Esophagus muscularis mucosa (tissue), 4 donors: ENCODE results near the gene BSCL2. TPM values are rescaled to one million over a fixed set of nuclear protein-coding genes. Genes with fewer than 3 reads are reported as not detected.

Source experiments
- DNase-seq: peaks from one replicate; pipeline ENCODE4 v3.0.0-alpha.2; 2017; ENCODE audit errors: extremely low spot score
- H3K27ac ChIP-seq, 4 donors: fragments of 200-600 bp; sonication (generic); replicated peaks in 1 of 4; 1 replicate in 3 of 4; 2 replicates in 1 of 4; pipeline ENCODE4 v1.5.1; 2016 to 2019; ENCODE audit warnings: mild to moderate bottlenecking in 1 of 4
- H3K27me3 ChIP-seq, 4 donors: fragments of 200-600 bp; sonication (generic); one replicate each; pipeline versions ENCODE4 v1.5.1 to v1.6.0; 2016 to 2019
- H3K36me3 ChIP-seq, 4 donors: fragments of 200-600 bp; sonication (generic); one replicate each; pipeline ENCODE4 v1.5.1; 2016 to 2019
- H3K4me1 ChIP-seq, 4 donors: fragments of 200-600 bp; sonication (generic); one replicate each; pipeline ENCODE4 v1.5.1; 2016 to 2019
- H3K4me3 ChIP-seq, 4 donors: fragments of 200-600 bp; sonication (generic); 1 replicate in 2 of 4; 2 replicates in 2 of 4; pipeline ENCODE4 v1.5.1; 2016 to 2019; ENCODE audit warnings: mild to moderate bottlenecking in 4 of 4, moderate library complexity in 1 of 4
- H3K9me3 ChIP-seq, 4 donors: fragments of 200-600 bp; sonication (generic); 1 replicate in 3 of 4; 2 replicates in 1 of 4; pipeline ENCODE4 v1.5.1; 2016 to 2019
- CTCF ChIP-seq, 3 experiments: fragments of 200-600 bp in 2 of 3; fragments of 450-650 bp in 1 of 3; sonication (generic) in 2 of 3; IDR thresholded peaks; one replicate each; pipeline ENCODE4 v1.5.1; 2017 to 2019; ENCODE audit warnings: antibody characterized with exemption in 3 of 3, mild to moderate bottlenecking in 2 of 3, moderate library complexity in 1 of 3
- EP300 ChIP-seq: sonication (generic); formaldehyde crosslinking; IDR thresholded peaks from one replicate; pipeline ENCODE4 v1.6.1; 2017; ENCODE audit warnings: antibody characterized with exemption
- POLR2A ChIP-seq: fragments of 450-650 bp; IDR thresholded peaks from one replicate; pipeline ENCODE4 v1.6.1; 2017; ENCODE audit warnings: antibody characterized with exemption, moderate library complexity, mild to moderate bottlenecking, low read depth
- POLR2AphosphoS5 ChIP-seq, 2 donors: sonication (generic); formaldehyde crosslinking; IDR thresholded peaks; one replicate each; pipeline ENCODE4 v1.6.1; 2017; ENCODE audit warnings: antibody characterized with exemption in 2 of 2
- whole genome bisulfite sequencing: methylation state at CpG from one replicate; pipeline ENCODE4 v1.1.5; 2018; 5-methylcytosine and 5-hydroxymethylcytosine counted together
- intact Hi-C: fragments of 100-400 bp; cut with DNase I; formaldehyde crosslinking; loops from one replicate; pipeline ENCODE4 v1.15.1; 2023
- total RNA-seq, 4 donors: library from RNA; depleted of rRNA; stranded (reverse); fragments of >200 nt; gene quantifications; one replicate each; pipeline versions ENCODE4 v1.1.0 to v1.2.1, GENCODE V29; 2016

BSCL2 gene
- total RNA-seq, 4 donors from 2014 or later = 25.3 to 58.1 (median 39.2) TPM

GRCh38 chr11:62680825-62681240 is 26.4 kb downstream of the BSCL2 start:
- no peak for TF ChIP-seq POLR2A
- peak; percentile 24 to 52 (median 39) for TF ChIP-seq CTCF (IDR thresholded peaks at IDR 0.05)
- WGBS = 45% methylated on average over 4 of the region's 4 CpGs
- Histone ChIP-seq H3K36me3 (peaks cover 17 to 24% (median 22%) of the 10 kb centered on the region in 4 donors), H3K27ac (peak overlapping the region; percentile 31 to 94 (median 88)), H3K9me3 (no peaks in the 10 kb centered on the region), H3K4me1 (peaks cover 26 to 45% (median 38%) of the 10 kb centered on the region in 4 donors), H3K4me3 (no peak overlapping the region), H3K27me3 (no peaks in the 10 kb centered on the region)
- no peak for DNase-seq
- intact Hi-C loops = no loop called here

GRCh38 chr11:62678770-62679696 is 28.2 kb downstream of the BSCL2 start, which contains the start of gene UBXN1:
Gene UBXN1 (minus strand): TSS chr11:62679073. CDS start chr11:62678923, 150 bp downstream.
- Histone ChIP-seq H3K27me3 (no peaks in the 10 kb centered on the region), H3K9me3 (no peaks in the 10 kb centered on the region), H3K36me3 (peaks cover 20 to 38% (median 37%) of the 10 kb centered on the region in 4 donors), H3K4me1 (peaks cover 26 to 46% (median 38%) of the 10 kb centered on the region in 4 donors), H3K27ac (peak within 1 kb of the TSS; percentile 85 to 96 (median 93)), H3K4me3 (peak within 1 kb of the TSS; percentile 85 to 99 (median 90))
- 25% methylated on average over 14 of the region's 55 CpGs for WGBS
- intact Hi-C loops = no loop called here
- TF ChIP-seq POLR2A = peak; percentile 62
- no peak for TF ChIP-seq EP300
- TF ChIP-seq POLR2AphosphoS5 (IDR thresholded peaks at IDR 0.05) = peak; percentile 90 to 92
- peak; percentile 98 for DNase-seq

GRCh38 chr11:62678433-62678769 is 28.8 kb downstream of the BSCL2 start:
- H3K4me3 ChIP-seq = peak overlapping the region; percentile 85 to 99 (median 90)
- no peak for DNase-seq
- peak overlapping the region; percentile 85 to 96 (median 93) for H3K27ac ChIP-seq
- H3K36me3 ChIP-seq = peaks cover 20 to 45% (median 43%) of the 10 kb centered on the region in 4 donors
- WGBS = 8% methylated on average over 4 of the region's 16 CpGs
- H3K9me3 ChIP-seq = no peaks in the 10 kb centered on the region
- intact Hi-C loops = no loop called here
- TF ChIP-seq POLR2A (no peak), EP300 (no peak), CTCF (IDR thresholded peaks at IDR 0.05) (no peak), POLR2AphosphoS5 (IDR thresholded peaks at IDR 0.05) (no peak)
- H3K27me3 ChIP-seq = no peaks in the 10 kb centered on the region
- H3K4me1 ChIP-seq = peaks cover 26 to 53% (median 41%) of the 10 kb centered on the region in 4 donors

- 85% methylated on average over 15 of the region's 15 CpGs for WGBS
- Histone ChIP-seq H3K27me3 (no peaks in the 10 kb centered on the region), H3K27ac (peak overlapping the region in 3 of 4 donors; percentile 92 to 96 (median 94)), H3K4me3 (peak overlapping the region; percentile 85 to 99 (median 90)), H3K36me3 (peaks cover 20 to 48% (median 45%) of the 10 kb centered on the region in 4 donors), H3K4me1 (peaks cover 31 to 59% (median 48%) of the 10 kb centered on the region in 4 donors), H3K9me3 (no peaks in the 10 kb centered on the region)
- no peak for DNase-seq
- intact Hi-C loops = no loop called here
- no peak for TF ChIP-seq CTCF (IDR thresholded peaks at IDR 0.05)
- TF ChIP-seq POLR2AphosphoS5 (IDR thresholded peaks at IDR 0.05) = no peak
- no peak for TF ChIP-seq POLR2A
- TF ChIP-seq EP300 = no peak
Measured at GRCh38 chr11:62677714-62678113, 29.5 kb downstream of the BSCL2 start.

GRCh38 chr11:62677156-62677555 is 30.1 kb downstream of the BSCL2 start:
- H3K4me3 ChIP-seq = no peak overlapping the region
- TF ChIP-seq POLR2AphosphoS5 (IDR thresholded peaks at IDR 0.05) (no peak), CTCF (IDR thresholded peaks at IDR 0.05) (no peak), EP300 (no peak), POLR2A (no peak)
- WGBS = 79% methylated on average over 6 of the region's 6 CpGs
- H3K27me3 ChIP-seq = no peaks in the 10 kb centered on the region
- H3K4me1 ChIP-seq = peaks cover 36 to 65% (median 54%) of the 10 kb centered on the region in 4 donors
- no peaks in the 10 kb centered on the region for H3K9me3 ChIP-seq
- no peak for DNase-seq
- H3K27ac ChIP-seq = peak overlapping the region in 1 of 4 donors; percentile 94
- intact Hi-C loops = no loop called here
- H3K36me3 ChIP-seq = peaks cover 20 to 48% (median 45%) of the 10 kb centered on the region in 4 donors
